OCI-LY3 (cell line): ENCODE results near the gene ADARB1.

ENCODE experiments used
- H2AFZ ChIP-seq: fragments of 200-600, 300-600 bp; shearing (Covaris generic); 2 replicates; pipeline ENCODE4 v1.6.0; 2014; ENCODE audit warnings: antibody characterized with exemption, low read depth, low read length
- H3K27ac ChIP-seq: fragments of 200-600, 300-600 bp; sonication (generic); 2 replicates; pipeline ENCODE4 v1.5.1; 2014; ENCODE audit warnings: mild to moderate bottlenecking, low read length, moderate library complexity, mixed read lengths
- H3K27me3 ChIP-seq: fragments of 200-600, 300-600 bp; sonication (generic); 2 replicates; pipeline ENCODE4 v1.6.1; 2014; ENCODE audit warnings: low read depth, low read length, mixed read lengths
- H3K36me3 ChIP-seq: fragments of 200-600, 300-600 bp; sonication (generic); replicated peaks from 2 replicates; pipeline ENCODE3; 2014; ENCODE audit warnings: low read depth, low read length, mixed read lengths
- H3K4me1 ChIP-seq: fragments of 300-600, 200-600 bp; sonication (generic); 2 replicates; pipeline ENCODE4 v1.6.1; 2014; ENCODE audit warnings: low read length, mixed read lengths
- H3K4me2 ChIP-seq: fragments of 200-600, 300-600 bp; sonication (generic); 2 replicates; pipeline ENCODE4 v1.6.1; 2014; ENCODE audit warnings: low read length, mixed read lengths
- H3K4me3 ChIP-seq: fragments of 300-600, 200-600 bp; sonication (generic); 2 replicates; pipeline ENCODE4 v1.5.1; 2014; ENCODE audit warnings: antibody characterized with exemption, mild to moderate bottlenecking, low read length, moderate library complexity
- H3K79me2 ChIP-seq: fragments of 300-600, 200-600 bp; shearing (Covaris generic); 2 replicates; pipeline ENCODE4 v1.6.1; 2014; ENCODE audit warnings: mild to moderate bottlenecking, low read length, mixed read lengths
- H3K9ac ChIP-seq: fragments of 300-600, 200-600 bp; shearing (Covaris generic); 2 replicates; pipeline ENCODE4 v1.6.0; 2014; ENCODE audit warnings: mild to moderate bottlenecking, low read length, moderate library complexity
- H3K9me3 ChIP-seq: fragments of 200-600, 300-600 bp; shearing (Covaris generic); 2 replicates; pipeline ENCODE4 v1.6.1; 2014; ENCODE audit warnings: low read length, mixed read lengths; ENCODE audit not compliant: insufficient read depth
- H4K20me1 ChIP-seq: fragments of 200-600, 300-600 bp; sonication (generic); 2 replicates; pipeline ENCODE4 v1.6.1; 2016; ENCODE audit warnings: low read length, mixed read lengths; ENCODE audit not compliant: insufficient read depth
- CTCF ChIP-seq: fragments of 200-600, 300-600 bp; sonication (generic); IDR thresholded peaks from 2 replicates; pipeline ENCODE4 v1.5.1; 2014; ENCODE audit warnings: antibody characterized with exemption, low read length, low read depth
- EZH2phosphoT487 ChIP-seq: fragments of 200-600 bp; shearing (Covaris generic); IDR thresholded peaks from 2 replicates; pipeline ENCODE4 v1.6.1; 2018; ENCODE audit warnings: antibody characterized with exemption, mixed run types, low read depth

Gene ADARB1

GRCh38 chr21:45224189-45224938, 150.0 kb downstream of the ADARB1 start:
- H3K9ac ChIP-seq = no peak overlapping the region

GRCh38 chr21:45225041-45225740, 150.8 kb downstream of the ADARB1 start:
- Histone ChIP-seq H3K9ac (no peak overlapping the region), H2AFZ (no peak overlapping the region), H3K79me2 (no peaks in the 10 kb centered on the region), H3K4me1 (peaks cover 5% of the 10 kb centered on the region; the same call in 1 of the 2 replicates), H3K4me3 (no peak overlapping the region), H3K4me2 (no peak overlapping the region), H3K36me3 (no peaks in the 10 kb centered on the region), H3K9me3 (no peaks in the 10 kb centered on the region), H3K27ac (no peak overlapping the region), H3K27me3 (no peaks in the 10 kb centered on the region), H4K20me1 (no peaks in the 10 kb centered on the region)
- TF ChIP-seq CTCF = no peak

More at GRCh38 chr21:45224189-45224938, 150.0 kb downstream of the ADARB1 start:
- TF ChIP-seq EZH2phosphoT487 (no peak), CTCF (no peak)
- Histone ChIP-seq H3K27me3 (no peaks in the 10 kb centered on the region), H3K27ac (no peak overlapping the region), H2AFZ (no peak overlapping the region), H3K4me1 (peaks cover 5% of the 10 kb centered on the region; the same call in 1 of the 2 replicates), H3K4me3 (no peak overlapping the region), H3K4me2 (no peak overlapping the region), H3K9me3 (no peaks in the 10 kb centered on the region), H3K79me2 (no peaks in the 10 kb centered on the region), H3K36me3 (no peaks in the 10 kb centered on the region), H4K20me1 (no peaks in the 10 kb centered on the region)

- peaks cover 5% of the 10 kb centered on the region; the same call in 1 of the 2 replicates for H3K4me1 ChIP-seq
- TF ChIP-seq CTCF = no peak
- no peak for TF ChIP-seq EZH2phosphoT487
- H3K9me3 ChIP-seq = no peaks in the 10 kb centered on the region
- no peaks in the 10 kb centered on the region for H4K20me1 ChIP-seq
- no peaks in the 10 kb centered on the region for H3K79me2 ChIP-seq
- no peak overlapping the region for H3K27ac ChIP-seq
- H3K27me3 ChIP-seq = no peaks in the 10 kb centered on the region
- H3K36me3 ChIP-seq = no peaks in the 10 kb centered on the region
- H3K9ac ChIP-seq = no peak overlapping the region
- H3K4me2 ChIP-seq = no peak overlapping the region
- no peak overlapping the region for H2AFZ ChIP-seq
- H3K4me3 ChIP-seq = no peak overlapping the region
These were observed 151.5 kb downstream of the ADARB1 start for GRCh38 chr21:45225741-45226327.
